ENCODE measurements around the gene IQCC.

GRCh38 chr1:32195972-32196823 is 9.3 kb upstream of the IQCC start:
- no peak for TF ChIP-seq CTCF (conservative IDR thresholded peaks at IDR 0.05)
- no peak for TF ChIP-seq EZH2 (IDR thresholded peaks at IDR 0.05; ENCODE audit: low read depth)

Measured in PC-9 (cell line).